GM12878 (cell line): Measurements from ENCODE around the gene MUSTN1. TPM values are rescaled to one million over a fixed set of nuclear protein-coding genes. Genes with fewer than 3 reads are reported as not detected.

Source experiments
- ATAC-seq: fragments of 200-7000 bp; cut with Tn5 transposase; 3 replicates; pipeline ENCODE4 v1.9.1; 2020; ENCODE audit warnings: mild to moderate bottlenecking, moderate library complexity
- BruUV-seq: library from RNA; stranded (reverse); fragments of 400-500 nt; replicated peaks from 2 replicates; lab custom pipeline; 2021; lab: Mats Ljungman, UMichigan
- CTCF ChIA-PET: fragments of 300-600 bp; sonication (Branson Sonifier 250); formaldehyde crosslinking; extraction: SDS; loops from one replicate; lab custom pipeline; 2021; ENCODE audit warnings: inconsistent platforms; lab: Yijun Ruan, JAX
- POLR2A ChIA-PET: fragments of 350-600 bp; formaldehyde crosslinking; extraction: SDS; loops from one replicate; lab custom pipeline; 2021; ENCODE audit warnings: inconsistent platforms; lab: Charles Lee
- RAD21 ChIA-PET: fragments of 300-600 bp; sonication (Branson Sonifier 250); formaldehyde crosslinking; loops from one replicate; lab custom pipeline; 2023; ENCODE audit warnings: antibody characterized with exemption; ENCODE audit not compliant: unreplicated experiment; lab: Charles Lee
- SMC1A ChIA-PET: fragments of 300-600 bp; sonication (Branson Sonifier 250); formaldehyde crosslinking; loops from one replicate; lab custom pipeline; 2023; ENCODE audit not compliant: unreplicated experiment, uncharacterized antibody; lab: Charles Lee
- DNase-seq: peaks from one replicate; pipeline ENCODE4 v3.0.0-alpha.2; 2011; ENCODE audit warnings: low read depth, low spot score
- FAIRE-seq: peaks from 3 replicates; lab custom pipeline; 2011; peaks lifted over from hg19 to GRCh38; lab: Jason Lieb, UNC
- H2AFZ ChIP-seq: 2 replicates; pipeline ENCODE4 v1.6.0; 2011; ENCODE audit warnings: low read depth, low read length, control low read depth; ENCODE audit not compliant: control insufficient read depth
- H3K27ac ChIP-seq: 2 replicates; pipeline ENCODE4 v1.5.1; 2011; ENCODE audit warnings: control low read depth; ENCODE audit not compliant: control insufficient read depth, insufficient read depth
- H3K27me3 ChIP-seq, 2 experiments: replicated peaks in 1 of 2; 2 replicates each; pipeline versions ENCODE4 v1.6.0 to v1.6.1; 2011; ENCODE audit warnings: low read length in 1 of 2; ENCODE audit not compliant: control insufficient read depth in 2 of 2, insufficient read depth in 2 of 2
- H3K36me3 ChIP-seq, 2 experiments: 2 replicates each; pipeline ENCODE4 v1.5.1; 2011; ENCODE audit warnings: low read length in 1 of 2; ENCODE audit not compliant: control insufficient read depth in 2 of 2, insufficient read depth in 2 of 2
- H3K4me1 ChIP-seq: 2 replicates; pipeline ENCODE4 v1.6.1; 2011; ENCODE audit warnings: mild to moderate bottlenecking, low read length, moderate library complexity, mixed read lengths; ENCODE audit not compliant: control insufficient read depth, insufficient read depth
- H3K4me2 ChIP-seq: 2 replicates; pipeline ENCODE4 v1.6.0; 2011; ENCODE audit warnings: control low read depth; ENCODE audit not compliant: control insufficient read depth, insufficient read depth
- H3K4me3 ChIP-seq: fragments of 200-600 bp; sonication (generic); 2 replicates; pipeline ENCODE4 v1.5.1; 2016
- H3K79me2 ChIP-seq: 2 replicates; pipeline ENCODE4 v1.6.0; 2011; ENCODE audit warnings: low read length; ENCODE audit not compliant: control insufficient read depth, insufficient read depth
- H3K9ac ChIP-seq: 2 replicates; pipeline ENCODE4 v1.8.0; 2011; ENCODE audit warnings: low read length, control low read depth, mixed read lengths; ENCODE audit not compliant: control insufficient read depth, insufficient read depth
- H3K9me3 ChIP-seq: replicated peaks from 3 replicates; pipeline ENCODE4 v1.5.1; 2011; ENCODE audit warnings: mild to moderate bottlenecking, low read length; ENCODE audit not compliant: control insufficient read depth, insufficient read depth
- H4K20me1 ChIP-seq: 2 replicates; pipeline ENCODE4 v1.6.0; 2011; ENCODE audit not compliant: control insufficient read depth, insufficient read depth
- BMI1 ChIP-seq: fragments of 450-650 bp; IDR thresholded peaks from 2 replicates; pipeline ENCODE4 v1.6.1; 2016; ENCODE audit warnings: mild to moderate bottlenecking, moderate library complexity, borderline replicate concordance
- GABPA ChIP-seq: IDR thresholded peaks from 2 replicates; pipeline ENCODE4 v1.6.1; 2014; ENCODE audit warnings: antibody characterized with exemption, low read depth, mild to moderate bottlenecking, inconsistent platforms
- HSF1 ChIP-seq: fragments of 150-350 bp; IDR thresholded peaks from 2 replicates; pipeline ENCODE4 v1.6.1; 2014; ENCODE audit warnings: mild to moderate bottlenecking, low read depth, low read length
- JUNB ChIP-seq: IDR thresholded peaks from 2 replicates; pipeline ENCODE4 v1.6.1; 2016; ENCODE audit warnings: antibody characterized with exemption, mild to moderate bottlenecking
- MLLT1 ChIP-seq: fragments of 450-650 bp; IDR thresholded peaks from 2 replicates; pipeline ENCODE4 v1.6.1; 2016; ENCODE audit warnings: mild to moderate bottlenecking
- NFYA ChIP-seq: IDR thresholded peaks from 2 replicates; pipeline ENCODE4 v1.6.1; 2011; ENCODE audit warnings: low read depth, mild to moderate bottlenecking, low read length, improper control_type of control experiment, borderline replicate concordance
- PML ChIP-seq: IDR thresholded peaks from 2 replicates; pipeline ENCODE4 v1.6.1; 2012; ENCODE audit warnings: low read length, inconsistent platforms
- POLR2A ChIP-seq: IDR thresholded peaks from 2 replicates; pipeline ENCODE4 v1.6.1; 2011; ENCODE audit warnings: low read depth, mild to moderate bottlenecking, low read length
- RFX5 ChIP-seq: IDR thresholded peaks from 2 replicates; pipeline ENCODE4 v1.6.1; 2011; ENCODE audit warnings: low read depth, low read length, improper control_type of control experiment
- RUNX3 ChIP-seq: IDR thresholded peaks from 2 replicates; pipeline ENCODE4 v1.6.1; 2012; ENCODE audit warnings: low read length, inconsistent platforms
- SIN3A ChIP-seq: IDR thresholded peaks from 2 replicates; pipeline ENCODE4 v1.6.1; 2012; ENCODE audit warnings: low read depth, low read length, improper control_type of control experiment
- SIX5 ChIP-seq: IDR thresholded peaks from 2 replicates; pipeline ENCODE4 v1.6.1; 2011; ENCODE audit warnings: mild to moderate bottlenecking, low read depth, low read length, moderate library complexity; ENCODE audit not compliant: severe bottlenecking
- SREBF2 ChIP-seq: IDR thresholded peaks from 2 replicates; pipeline ENCODE4 v1.6.1; 2012; ENCODE audit warnings: mild to moderate bottlenecking, low read length
- SRF ChIP-seq, 2 experiments: IDR thresholded peaks; 2 replicates each; pipeline ENCODE4 v1.6.1; 2011; ENCODE audit warnings: low read depth in 2 of 2, low read length in 2 of 2, mild to moderate bottlenecking in 1 of 2, moderate library complexity in 1 of 2
- STAT1 ChIP-seq: fragments of 450-650 bp; conservative IDR thresholded peaks from 2 replicates; pipeline ENCODE4 v1.6.1; 2014; ENCODE audit warnings: antibody characterized with exemption, mild to moderate bottlenecking
- STAT3 ChIP-seq: IDR thresholded peaks from 2 replicates; pipeline ENCODE4 v1.6.1; 2011; ENCODE audit warnings: low read depth, low read length, improper control_type of control experiment
- ZNF274 ChIP-seq: IDR thresholded peaks from one replicate; pipeline ENCODE4 v1.8.0; 2011; ENCODE audit not compliant: insufficient read length, insufficient read depth
- ZNF384 ChIP-seq: IDR thresholded peaks from 2 replicates; pipeline ENCODE4 v1.6.1; 2012; ENCODE audit warnings: low read depth, mild to moderate bottlenecking, low read length, improper control_type of control experiment, borderline replicate concordance
- ZNF687 ChIP-seq: fragments of 450-650 bp; IDR thresholded peaks from 2 replicates; pipeline ENCODE4 v1.6.1; 2017; ENCODE audit warnings: mild to moderate bottlenecking, moderate library complexity
- ZSCAN29 ChIP-seq: fragments of 450-650 bp; IDR thresholded peaks from 2 replicates; pipeline ENCODE4 v1.6.1; 2017; ENCODE audit warnings: mild to moderate bottlenecking, moderate library complexity
- WGBS: methylation state at CpG from one replicate; pipeline ENCODE4 v1.1.6; 2016; ENCODE audit warnings: low lambda C conversion rate; ENCODE audit not compliant: insufficient replicate concordance, insufficient coverage; ENCODE audit errors: missing lambda C conversion rate; 5-methylcytosine and 5-hydroxymethylcytosine counted together
- in situ Hi-C: fragments of 300-500 bp; cut with MboI; formaldehyde crosslinking; loops from 9 replicates; pipeline ENCODE4 v1.14.3; 2018; ENCODE audit warnings: mixed read lengths
- intact Hi-C: fragments of 100-400 bp; cut with micrococcal nuclease; formaldehyde crosslinking; loops from one replicate; pipeline ENCODE4 v1.14.2; 2022; ENCODE audit not compliant: unreplicated experiment
- polyA plus RNA-seq, 11 experiments: library from polyadenylated mRNA; depleted of rRNA in 4 of 11; unstranded in 6 of 11; stranded (reverse) in 5 of 11; fragments of >200 nt; fragmentation: Nextera tagmentation in 4 of 11; fragmentation: Illumina TruSeq in 1 of 11; extraction: Ambion mirVana in 4 of 11; extraction: Trizol in 1 of 11; gene quantifications; 1 replicate in 1 of 11; 2 replicates in 10 of 11; pipeline versions ENCODE4 v1.2.1 to v1.2.3, GENCODE V29; 2011 to 2016; ENCODE audit warnings: inconsistent platforms in 2 of 11, missing spikeins in 2 of 11, low read depth in 1 of 11
- total RNA-seq, 4 experiments: library from RNA; depleted of rRNA in 3 of 4; stranded (reverse); fragments of >200 nt in 3 of 4; fragmentation: Illumina TruSeq in 1 of 4; extraction: Trizol in 1 of 4; gene quantifications; 2 replicates each; pipeline versions ENCODE4 v1.2.1 to v1.2.3, GENCODE V29; 2013 to 2021

MUSTN1 gene
- total and polyA plus RNA-seq, 10 of the 15 experiments (the other 5 are each of a cell fraction or from before 2014, with no cell fraction given), result 0.35 to 4.5 (median 1.2) TPM; not detected in 2

- ChIA-PET POLR2A (no interaction called here), SMC1A (no interaction called here), RAD21 (no interaction called here), CTCF (no interaction called here)
- Histone ChIP-seq H3K27ac (no peak overlapping the region), H3K9ac (no peak overlapping the region), H2AFZ (no peak overlapping the region), H3K4me3 (no peak overlapping the region), H3K36me3 (peaks cover 0 to 1% of the 10 kb centered on the region in 2 experiments; a peak in 2 of 4 replicates), H3K4me1 (no peaks in the 10 kb centered on the region; the same call in 1 of the 2 replicates), H3K4me2 (no peak overlapping the region), H3K9me3 (peaks cover 5% of the 10 kb centered on the region; the same call in 1 of the 3 replicates), H3K79me2 (no peaks in the 10 kb centered on the region), H3K27me3 (no peaks in the 10 kb centered on the region), H4K20me1 (no peaks in the 10 kb centered on the region)
- intact Hi-C loops (no loop called here), in situ Hi-C loops (no loop called here)
- no peak for FAIRE-seq
- WGBS, result 90% methylated on average over 8 of the region's 8 CpGs
- DNase-seq, result no peak
- no TSS peak for BruUV-seq
- no peak for ATAC-seq
- no peak for TF ChIP-seq NFYA
- TF ChIP-seq STAT1, result no peak
- TF ChIP-seq SIX5, result no peak
- TF ChIP-seq SREBF2, result no peak
- TF ChIP-seq HSF1, result no peak
- TF ChIP-seq POLR2A, result no peak
- no peak for TF ChIP-seq MLLT1
- no peak for TF ChIP-seq RFX5
- TF ChIP-seq ZSCAN29, result no peak
- no peak for TF ChIP-seq SIN3A
- TF ChIP-seq JUNB, result no peak
- TF ChIP-seq ZNF384, result no peak
- TF ChIP-seq PML, result no peak
- TF ChIP-seq GABPA, result no peak
- no peak for TF ChIP-seq RUNX3
- TF ChIP-seq BMI1, result no peak
- no peak for TF ChIP-seq ZNF687
- no peak for TF ChIP-seq STAT3
- no peak for TF ChIP-seq ZNF274
- no peak for TF ChIP-seq SRF (IDR thresholded peaks at IDR 0.05; ENCODE audit: low read depth in 2 of 2, low read length in 2 of 2)
Observed at GRCh38 chr3:52860424-52860768, 25.6 kb upstream of the MUSTN1 start.
